GM21528 (cell line): Measurements from ENCODE around the gene MGP.

Experiments used
- ATAC-seq: cut with Tn5 transposase; IDR thresholded peaks from one replicate; pipeline ENCODE4 v1.9.1; 2021; ENCODE audit warnings: mild to moderate bottlenecking, moderate library complexity; ENCODE audit not compliant: unreplicated experiment, low FRiP score

The MGP gene

DNA sequence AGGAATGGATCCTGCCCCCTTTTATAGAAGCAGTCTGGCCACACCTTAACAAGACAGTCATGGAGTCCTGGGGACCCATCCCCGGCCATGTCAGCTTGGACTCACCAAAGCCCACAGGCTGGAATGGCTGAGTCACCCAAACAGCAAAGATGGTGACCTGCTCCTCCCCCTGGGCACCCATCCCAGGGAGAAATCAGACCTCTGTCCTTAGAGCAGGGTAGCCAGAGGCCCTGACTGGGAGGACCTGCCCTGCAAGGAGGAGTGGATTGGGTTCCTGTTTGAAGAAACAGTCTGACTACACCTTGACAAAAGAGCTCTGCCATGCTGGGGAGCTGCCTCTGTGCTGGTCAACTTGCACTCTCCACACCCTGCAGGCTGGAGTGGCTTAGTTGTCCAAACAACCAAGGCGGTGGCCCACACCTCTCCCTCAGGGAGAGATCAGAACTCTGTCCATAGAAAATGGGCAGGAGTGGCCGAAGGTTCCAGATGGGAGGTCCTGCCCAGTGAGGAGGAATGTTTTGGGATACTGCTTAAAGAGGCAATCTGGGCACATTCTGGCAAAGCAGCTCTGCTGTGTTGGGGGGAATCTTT is 16.6 kb downstream of the MGP start:
- ATAC-seq: no peak

DNA sequence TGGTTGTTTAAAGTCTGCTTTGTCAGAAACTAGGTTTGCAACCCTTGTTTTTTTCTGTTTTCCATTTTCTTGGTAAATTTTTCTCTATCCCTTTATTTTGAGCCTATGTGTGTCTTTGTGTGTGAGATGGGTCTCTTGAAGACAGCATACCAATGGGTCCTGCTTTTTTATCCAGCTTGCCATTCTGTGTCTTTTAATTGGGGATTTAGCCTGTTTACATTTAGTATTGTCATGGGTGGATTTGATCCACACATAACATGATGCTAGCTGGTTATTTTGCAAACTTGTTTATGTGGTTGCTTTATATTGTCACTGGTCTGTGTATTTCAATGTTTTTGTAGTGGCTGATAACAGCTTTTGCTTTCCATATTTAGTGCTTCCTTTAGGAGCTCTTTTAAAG is 25.2 kb downstream of the MGP start:
- ATAC-seq: no peak

DNA sequence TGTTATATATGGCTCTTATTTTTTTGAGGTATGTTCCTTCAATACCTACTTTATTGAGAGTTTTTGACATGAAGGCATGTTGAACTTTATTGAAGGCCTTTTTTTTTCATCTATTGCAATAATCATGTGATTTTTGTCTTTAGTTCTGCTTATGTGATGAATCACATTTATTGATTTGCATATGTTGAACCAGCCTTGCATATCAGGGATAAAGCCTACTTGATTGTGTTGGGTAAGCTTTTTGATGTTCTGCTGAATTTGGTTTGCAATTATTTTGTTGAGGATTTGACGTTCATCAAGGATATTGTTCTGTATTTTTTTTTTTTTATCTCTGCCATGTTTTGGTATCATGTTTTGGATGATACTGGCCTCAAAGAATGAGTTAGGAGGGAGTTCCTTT is 27.1 kb downstream of the MGP start:
- no peak for ATAC-seq

DNA sequence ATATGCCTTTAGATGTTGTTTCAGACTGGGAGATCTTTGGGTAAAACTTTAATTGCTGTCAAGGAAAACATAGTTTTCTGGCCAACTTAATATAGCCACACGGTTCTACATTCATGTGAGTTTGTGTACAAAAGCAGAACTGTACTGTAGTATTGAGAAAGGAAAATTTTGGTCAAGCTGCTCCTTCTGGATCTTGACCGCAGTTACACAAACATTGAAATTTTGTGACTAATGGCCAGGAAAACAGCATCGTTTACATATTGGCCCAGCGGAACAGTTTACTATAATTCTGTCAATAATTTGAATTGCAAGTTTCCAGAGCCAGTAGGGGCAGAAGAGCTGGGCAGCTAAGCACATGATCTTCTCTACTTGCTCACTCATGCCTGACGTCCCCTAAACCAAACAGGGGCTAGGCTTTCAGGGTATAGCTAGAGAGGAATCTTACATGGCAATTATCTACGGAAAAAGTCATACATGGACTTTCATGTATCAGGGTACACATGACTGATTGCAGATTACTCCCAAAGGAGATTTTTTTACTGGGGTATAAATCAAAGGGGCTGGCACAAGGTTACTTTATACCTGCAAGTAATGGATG is 31.0 kb downstream of the MGP start:
- no peak for ATAC-seq

GRCh38 chr12:14853961-14854360 is 31.7 kb downstream of the MGP start:
- no peak for ATAC-seq

DNA sequence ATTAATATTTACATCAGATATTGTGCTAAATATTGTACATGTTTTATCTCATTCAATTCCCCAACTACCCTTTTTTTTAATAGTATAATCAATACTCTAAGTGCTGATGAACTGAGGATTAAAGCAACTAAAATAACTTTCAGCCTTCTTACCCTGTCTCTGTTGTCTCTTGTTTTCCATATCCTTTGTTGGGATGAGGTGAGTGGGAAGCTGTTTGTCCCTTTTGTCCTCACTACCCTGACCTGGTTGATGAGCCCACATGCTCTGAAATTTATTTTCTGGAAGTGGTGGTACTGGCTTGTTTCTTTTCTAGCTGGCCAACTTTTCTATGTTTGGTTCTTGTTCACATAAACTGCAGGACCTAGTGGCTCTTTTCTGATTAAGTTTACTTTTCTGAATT is 32.8 kb downstream of the MGP start:
- ATAC-seq: no peak

DNA sequence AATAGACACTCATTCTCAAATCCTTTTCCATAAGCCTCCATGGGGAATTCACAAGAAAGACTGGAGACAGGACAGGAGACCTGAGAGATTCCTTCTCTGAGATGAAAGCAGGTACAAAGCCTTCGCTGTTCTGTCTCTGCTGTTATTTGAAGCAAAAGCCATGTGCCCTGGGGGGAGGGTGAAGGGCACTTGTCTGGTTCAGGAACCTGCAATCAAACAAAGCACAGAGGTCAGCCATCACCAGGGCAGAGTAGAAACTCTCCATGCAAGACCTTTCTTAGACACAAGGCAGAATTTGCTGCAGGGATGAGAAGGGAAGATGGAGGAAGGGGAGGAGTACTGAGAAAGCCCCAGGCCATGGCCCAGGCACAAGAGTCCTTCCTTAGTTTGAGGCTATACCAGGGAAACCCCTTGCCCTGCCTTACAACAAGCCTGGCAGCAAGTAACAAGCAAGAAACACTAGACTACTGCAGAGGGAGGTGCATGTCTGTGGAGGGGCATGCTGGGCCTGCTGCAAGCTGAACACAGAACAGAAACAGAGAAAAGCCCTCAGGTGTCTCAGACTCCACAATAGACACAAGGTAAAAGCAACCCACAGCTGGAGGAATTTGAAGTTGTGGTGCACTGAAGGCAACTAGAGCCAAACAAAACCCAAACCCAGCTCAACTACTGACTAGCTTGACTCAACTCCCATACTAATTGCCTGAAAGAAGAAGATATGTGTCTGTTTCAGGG is 34.6 kb downstream of the MGP start:
- ATAC-seq: peak; percentile 66

- ATAC-seq: no peak
Observed at GRCh38 chr12:14849661-14850060, 36.0 kb downstream of the MGP start.

DNA sequence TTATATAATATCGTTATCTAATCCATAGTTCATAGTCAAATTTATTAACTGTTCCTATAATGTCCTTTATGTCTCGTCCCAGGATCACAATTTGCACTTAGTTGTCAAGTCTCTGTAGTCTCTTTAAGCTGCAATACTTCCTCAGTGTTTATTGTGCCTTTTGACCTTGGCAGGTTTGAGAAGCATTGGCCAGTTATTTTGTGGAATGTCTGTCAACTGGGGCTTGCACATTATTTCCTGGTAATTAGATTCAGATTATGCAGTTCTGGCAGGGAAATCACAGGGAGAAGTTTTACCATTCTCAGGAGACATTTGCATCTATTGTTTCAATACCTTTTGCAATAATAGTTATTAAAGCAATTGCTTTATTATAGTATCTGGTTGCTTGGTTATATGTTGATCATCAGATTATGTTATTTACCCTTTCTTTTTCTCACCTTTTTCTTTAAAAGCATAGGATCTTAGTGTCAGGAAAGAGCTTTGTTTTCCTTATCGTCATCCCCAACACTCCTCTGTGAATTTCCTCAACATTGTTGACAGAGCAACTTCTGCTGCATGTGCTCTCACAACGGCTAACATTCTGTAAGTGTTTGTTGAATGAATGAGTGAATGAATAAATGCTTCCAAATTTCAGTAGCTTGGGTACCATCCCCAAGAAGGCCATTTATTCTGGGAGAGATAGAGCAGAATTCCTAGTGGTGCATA is 38.6 kb downstream of the MGP start:
- ATAC-seq: no peak

- ATAC-seq: no peak
Observed at GRCh38 chr12:14846042-14846587, 39.5 kb downstream of the MGP start.

GRCh38 chr12:14845350-14845750 is 40.3 kb downstream of the MGP start:
- no peak for ATAC-seq

DNA sequence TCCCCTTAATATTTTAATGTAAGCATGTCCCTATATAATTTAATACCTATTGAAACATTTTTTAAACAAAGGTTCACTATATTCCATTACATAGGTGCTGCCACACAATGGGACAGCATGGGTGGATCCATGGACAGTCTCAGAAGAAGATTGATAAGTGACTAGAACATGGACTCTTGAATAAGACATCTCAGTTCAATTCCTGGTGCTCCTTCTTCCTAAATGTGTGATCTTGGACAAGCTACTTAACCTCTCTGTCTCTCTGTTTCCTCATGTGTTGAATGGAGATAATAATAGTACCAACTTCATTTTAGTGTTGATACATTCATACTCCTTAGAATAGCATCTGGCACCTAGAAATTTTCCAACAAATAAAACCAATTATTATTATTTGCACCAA is 41.3 kb downstream of the MGP start:
- no peak for ATAC-seq

DNA sequence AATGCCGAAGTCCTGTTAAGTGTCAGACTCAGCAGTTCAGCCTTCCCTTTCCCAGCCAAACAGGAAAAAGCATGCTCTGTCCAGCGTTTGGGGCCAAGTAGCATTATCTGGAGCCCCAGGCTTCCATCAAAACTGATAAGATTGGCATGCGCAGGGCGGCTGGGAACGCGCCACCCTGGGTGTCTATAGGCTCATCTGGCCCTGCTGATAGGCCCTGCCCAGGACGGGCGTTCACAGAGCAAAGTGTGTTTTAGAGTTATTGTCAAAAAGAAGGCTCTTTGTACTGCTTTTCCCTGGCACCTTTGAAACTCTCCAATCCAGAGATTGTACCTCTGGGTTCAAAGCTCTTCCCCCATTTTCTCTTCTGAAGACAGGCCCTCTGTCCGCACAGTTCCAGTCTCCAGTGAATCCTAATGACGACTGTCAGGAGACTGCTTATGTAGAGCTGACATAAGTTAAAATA is 42.2 kb downstream of the MGP start, which contains the start of gene ART4:
Gene ART4 (minus strand): TSS at position 102 of the 463 bp plus-strand sequence. CDS start 413 bp downstream, outside the sequence.
- no peak for ATAC-seq

DNA sequence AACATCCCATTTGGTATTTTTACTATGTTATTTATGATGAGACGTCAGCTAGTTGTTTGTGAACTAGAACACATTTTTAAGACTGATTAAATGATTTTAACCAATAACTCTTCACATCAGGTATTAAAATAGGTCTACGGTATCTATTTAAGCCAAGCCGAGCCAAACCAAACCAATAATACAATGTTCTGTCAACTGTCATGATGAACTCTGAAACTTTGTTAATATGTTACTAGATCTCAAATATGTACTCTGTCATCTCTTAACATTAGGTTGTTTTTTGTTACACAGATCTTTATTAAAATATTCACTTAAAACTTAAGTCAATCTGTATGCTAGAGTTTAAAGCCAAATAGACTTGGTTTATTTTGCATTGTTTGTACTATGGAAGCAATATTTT is 43.3 kb downstream of the MGP start:
- no peak for ATAC-seq

- no peak for ATAC-seq
Observed at GRCh38 chr12:14841761-14842160, 43.9 kb downstream of the MGP start.

DNA sequence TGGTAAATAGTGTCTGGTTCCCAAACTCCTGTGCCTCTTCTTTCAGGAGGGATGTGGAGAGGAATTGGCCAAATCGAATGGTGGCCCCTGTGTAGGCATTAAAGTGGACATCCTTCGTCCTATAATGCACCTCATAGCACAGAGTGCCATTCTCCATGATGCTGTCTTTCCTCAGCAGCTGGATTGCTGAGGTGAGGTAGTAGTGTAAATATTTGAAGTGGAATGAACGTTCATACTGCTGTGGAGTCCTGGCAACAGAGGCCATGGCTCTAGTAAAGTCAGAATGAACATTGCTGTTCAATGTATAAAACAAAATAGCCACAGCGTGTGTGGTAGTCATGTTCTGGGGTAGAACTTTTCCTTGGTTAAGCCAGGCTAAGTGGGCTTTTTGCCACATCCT is 45.0 kb downstream of the MGP start:
- ATAC-seq: no peak

DNA sequence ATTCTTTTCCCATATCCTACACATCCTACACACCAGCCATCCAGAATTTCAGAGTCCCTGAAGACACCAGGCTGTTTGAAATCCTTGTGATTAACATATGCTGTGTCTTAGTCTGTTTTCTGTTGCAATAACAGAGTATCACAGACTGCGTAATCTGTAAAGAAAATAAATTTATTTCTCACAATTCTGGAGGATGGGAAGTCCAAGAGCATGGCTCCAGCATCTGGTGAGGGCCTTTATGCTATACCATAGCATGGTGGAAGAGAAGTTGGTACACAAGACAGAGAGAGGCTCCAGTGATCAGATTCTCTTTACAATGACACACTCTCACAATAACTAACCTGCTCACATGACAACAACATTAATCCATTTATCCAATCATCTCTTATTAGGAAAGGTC is 46.4 kb downstream of the MGP start:
- no peak for ATAC-seq

DNA sequence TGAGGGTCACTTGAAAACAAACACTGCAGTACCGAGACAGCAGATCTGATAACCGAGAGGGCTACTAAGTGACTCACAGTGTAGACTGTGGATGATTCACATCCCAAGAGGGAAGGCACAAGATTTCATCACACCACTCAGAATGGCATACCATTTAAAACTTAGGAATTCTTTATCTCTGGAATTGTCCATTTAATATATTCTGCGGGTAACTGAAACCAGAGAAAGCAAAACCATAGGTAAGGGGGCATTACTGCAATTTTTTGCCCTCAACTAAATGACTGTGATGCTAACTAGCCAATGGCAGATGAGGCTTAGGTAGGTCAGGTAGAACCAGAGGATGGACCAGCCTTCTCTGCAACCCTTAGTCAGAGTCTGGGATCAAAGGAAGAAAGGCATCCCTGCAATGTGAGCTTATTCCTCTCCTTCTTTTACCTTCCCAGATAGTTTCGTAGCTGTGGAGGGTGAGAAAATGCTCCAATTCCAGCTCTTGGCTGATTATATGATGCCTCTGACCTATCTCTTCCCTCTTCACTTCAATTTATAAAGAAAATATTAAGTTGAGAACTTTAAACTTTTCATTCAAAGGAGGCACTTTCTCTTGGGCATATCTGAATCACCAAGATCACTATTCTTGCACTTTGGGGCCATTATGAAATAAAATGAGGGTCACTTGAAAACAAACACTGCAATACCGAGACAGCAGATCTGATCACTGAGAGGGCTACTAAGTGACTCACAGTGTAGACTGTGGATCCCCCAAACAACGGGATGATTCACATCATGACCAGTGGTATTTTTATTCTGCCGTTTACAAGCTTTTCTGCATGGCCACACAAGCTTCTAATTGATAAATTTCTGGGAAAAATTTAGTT is 49.1 kb downstream of the MGP start:
- ATAC-seq: no peak

DNA sequence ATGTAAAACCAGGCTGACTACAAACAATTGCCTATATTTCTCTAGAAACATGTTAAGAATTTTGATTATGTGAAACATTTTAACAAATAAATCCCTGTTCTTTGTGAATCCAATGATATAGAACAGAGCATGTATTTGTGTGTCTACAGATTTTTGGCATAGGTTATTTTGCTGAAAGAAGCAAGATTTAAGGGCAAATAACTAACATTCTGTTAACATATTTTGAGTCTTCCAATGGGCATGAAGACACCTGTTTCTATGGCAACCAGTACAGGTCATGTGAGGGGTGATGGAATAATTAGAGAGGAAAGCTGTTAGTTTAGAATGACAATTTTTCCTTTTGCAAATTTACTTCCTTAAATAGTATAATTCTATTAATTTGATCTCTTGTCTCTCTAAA is 51.1 kb downstream of the MGP start:
- no peak for ATAC-seq

- ATAC-seq: no peak
Observed at GRCh38 chr12:14833952-14834351, 51.7 kb downstream of the MGP start.
